Prostate gland (tissue), 2 donors: ENCODE results near the gene ANAPC1. TPM values are rescaled to one million over a fixed set of nuclear protein-coding genes. Genes with fewer than 3 reads are reported as not detected.
"Not testable (repeated sequence)": the region's sequence is repeated elsewhere in the genome, so short reads cannot be mapped to it uniquely, and the experiment has no call there.

Source experiments
- DNase-seq: peaks from one replicate; pipeline ENCODE4 v3.0.0-alpha.2; 2019; ENCODE audit warnings: low spot score
- H3K27ac ChIP-seq, 2 donors: fragments of 200-600 bp; sonication (generic); 2 replicates each; pipeline ENCODE4 v1.5.1; 2017 to 2019
- H3K27me3 ChIP-seq: fragments of 200-600 bp; sonication (generic); replicated peaks from 2 replicates; pipeline ENCODE4 v1.5.1; 2019; ENCODE audit not compliant: insufficient read depth
- H3K36me3 ChIP-seq, 2 donors: fragments of 200-600 bp; sonication (generic); 1 replicate in 1 of 2; 2 replicates in 1 of 2; pipeline versions ENCODE4 v1.5.1 to v1.8.1; 2017 to 2019
- H3K4me1 ChIP-seq: fragments of 200-600 bp; sonication (generic); replicated peaks from 2 replicates; pipeline ENCODE4 v1.5.1; 2019
- H3K4me3 ChIP-seq, 2 donors: fragments of 200-600 bp; sonication (generic); 2 replicates each; pipeline ENCODE4 v1.5.1; 2017 to 2019
- H3K9me3 ChIP-seq: fragments of 200-600 bp; sonication (generic); 2 replicates; pipeline ENCODE4 v1.5.1; 2017
- POLR2AphosphoS5 ChIP-seq: sonication (generic); formaldehyde crosslinking; IDR thresholded peaks from one replicate; pipeline ENCODE4 v1.6.1; 2017; ENCODE audit warnings: antibody characterized with exemption
- WGBS: methylation state at CpG from one replicate; pipeline ENCODE4 v1.1.5; 2018; 5-methylcytosine and 5-hydroxymethylcytosine counted together
- intact Hi-C: fragments of 100-400 bp; cut with DNase I; formaldehyde crosslinking; loops from one replicate; pipeline ENCODE4 v1.14.2; 2022
- total RNA-seq, 2 donors: library from RNA; depleted of rRNA; stranded (reverse); fragments of >200 nt; gene quantifications; one replicate each; pipeline ENCODE4 v1.1.0, GENCODE V29; 2016
- TF ChIP-seq, protein P1 (sequence below), 4 experiments: fragments of 200-600 bp in 2 of 4; fragments of 450-650 bp in 2 of 4; sonication (generic) in 2 of 4; IDR thresholded peaks; 1 replicate in 3 of 4; 2 replicates in 1 of 4; pipeline ENCODE4 v1.5.1; 2016 to 2019; ENCODE audit warnings: antibody characterized with exemption in 4 of 4, mild to moderate bottlenecking in 2 of 4, moderate library complexity in 2 of 4

Gene ANAPC1
- total RNA-seq, 2 donors from 2014 or later, result 48.6 to 49.7 TPM

DNA sequence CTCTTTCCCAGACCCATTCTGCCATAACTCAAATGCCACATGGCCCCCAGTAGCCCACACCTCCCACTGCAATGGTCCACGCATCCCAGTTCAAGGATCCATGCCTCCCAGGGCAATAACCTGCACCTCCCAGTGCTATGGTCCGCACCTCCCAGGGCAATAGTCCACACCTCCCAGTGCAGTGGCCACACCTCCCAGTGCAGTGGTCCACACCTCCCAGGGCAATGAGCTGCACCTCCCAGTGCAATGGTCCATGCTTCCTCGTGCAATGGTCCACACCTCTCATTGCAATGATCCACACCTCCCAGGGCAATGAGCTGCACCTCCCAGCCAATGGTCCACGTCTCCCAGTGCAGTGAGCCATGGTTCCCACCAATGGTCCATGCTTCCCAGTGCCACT, 135.6 kb downstream of the ANAPC1 start:
- H3K4me1 ChIP-seq, H3K9me3 ChIP-seq, DNase-seq, intact Hi-C loops, H3K4me3 ChIP-seq, H3K27me3 ChIP-seq, H3K36me3 ChIP-seq, H3K27ac ChIP-seq: not testable (repeated sequence)
- WGBS, result 95% methylated on average over 2 of the region's 4 CpGs

DNA sequence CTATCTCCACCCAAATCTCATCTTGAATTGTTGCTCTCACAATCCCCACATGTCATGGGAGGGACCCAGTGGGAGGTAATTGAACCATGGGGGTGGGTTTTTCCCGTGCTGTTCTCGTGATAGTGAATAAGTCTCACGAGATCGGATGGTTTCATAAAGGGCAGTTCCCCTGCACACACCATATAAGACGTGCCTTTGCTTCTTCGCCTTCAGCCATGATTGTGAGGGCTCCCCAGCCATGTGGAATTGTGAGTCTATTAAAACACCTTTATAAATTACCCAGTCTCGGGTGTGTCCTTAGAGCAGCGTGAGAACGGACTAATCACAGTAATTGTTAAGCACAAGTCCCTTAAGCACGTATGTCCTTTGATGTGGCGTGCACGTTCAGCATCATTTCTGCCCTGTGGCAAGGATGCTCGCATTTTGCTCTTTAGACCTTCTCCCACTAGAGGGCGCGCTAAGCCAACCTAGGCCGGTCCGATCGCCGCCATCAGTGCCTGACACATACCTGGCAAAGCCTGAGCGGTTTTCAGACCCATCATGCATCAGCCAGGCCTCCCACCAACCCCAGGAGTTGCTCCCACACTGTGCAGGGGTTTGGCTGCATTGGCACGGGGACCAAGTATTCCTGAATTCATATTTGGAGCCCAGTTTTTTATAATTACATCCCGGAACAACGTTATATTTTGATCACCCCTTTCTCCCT, 136.4 kb downstream of the ANAPC1 start:
- H3K4me1 ChIP-seq, H3K27me3 ChIP-seq, H3K27ac ChIP-seq, H3K9me3 ChIP-seq, H3K36me3 ChIP-seq, H3K4me3 ChIP-seq, intact Hi-C loops: not testable (repeated sequence)
- TF ChIP-seq, protein P1, sequence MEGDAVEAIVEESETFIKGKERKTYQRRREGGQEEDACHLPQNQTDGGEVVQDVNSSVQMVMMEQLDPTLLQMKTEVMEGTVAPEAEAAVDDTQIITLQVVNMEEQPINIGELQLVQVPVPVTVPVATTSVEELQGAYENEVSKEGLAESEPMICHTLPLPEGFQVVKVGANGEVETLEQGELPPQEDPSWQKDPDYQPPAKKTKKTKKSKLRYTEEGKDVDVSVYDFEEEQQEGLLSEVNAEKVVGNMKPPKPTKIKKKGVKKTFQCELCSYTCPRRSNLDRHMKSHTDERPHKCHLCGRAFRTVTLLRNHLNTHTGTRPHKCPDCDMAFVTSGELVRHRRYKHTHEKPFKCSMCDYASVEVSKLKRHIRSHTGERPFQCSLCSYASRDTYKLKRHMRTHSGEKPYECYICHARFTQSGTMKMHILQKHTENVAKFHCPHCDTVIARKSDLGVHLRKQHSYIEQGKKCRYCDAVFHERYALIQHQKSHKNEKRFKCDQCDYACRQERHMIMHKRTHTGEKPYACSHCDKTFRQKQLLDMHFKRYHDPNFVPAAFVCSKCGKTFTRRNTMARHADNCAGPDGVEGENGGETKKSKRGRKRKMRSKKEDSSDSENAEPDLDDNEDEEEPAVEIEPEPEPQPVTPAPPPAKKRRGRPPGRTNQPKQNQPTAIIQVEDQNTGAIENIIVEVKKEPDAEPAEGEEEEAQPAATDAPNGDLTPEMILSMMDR (IDR thresholded peaks at IDR 0.05), result peak; percentile 16 to 61 (median 22)
- DNase-seq, result peak; percentile 73
- 37% methylated on average over 5 of the region's 23 CpGs for WGBS

DNA sequence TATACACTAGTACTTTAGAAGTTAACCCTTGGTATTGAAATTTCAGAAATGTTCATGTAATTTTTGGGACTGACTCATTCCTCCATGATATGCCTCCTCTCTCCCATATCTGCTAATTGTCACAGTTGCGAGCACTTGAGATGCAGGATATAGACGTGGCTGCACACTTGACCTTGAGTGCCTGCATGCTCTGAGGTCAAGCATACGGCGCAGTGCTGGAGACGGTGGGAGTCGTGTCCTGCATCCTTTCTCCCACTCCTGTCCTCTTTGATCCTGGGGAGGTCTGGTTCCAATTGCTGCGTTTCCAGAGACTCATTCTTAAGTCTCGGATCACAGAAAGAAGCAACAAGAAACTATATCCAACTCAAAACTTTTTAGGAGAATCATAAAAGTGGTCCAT, 139.2 kb downstream of the ANAPC1 start:
- DNase-seq, H3K27ac ChIP-seq, H3K9me3 ChIP-seq, H3K4me1 ChIP-seq, intact Hi-C loops, H3K36me3 ChIP-seq, H3K27me3 ChIP-seq, H3K4me3 ChIP-seq: not testable (repeated sequence)
- WGBS, result 86% methylated on average over 8 of the region's 8 CpGs

DNA sequence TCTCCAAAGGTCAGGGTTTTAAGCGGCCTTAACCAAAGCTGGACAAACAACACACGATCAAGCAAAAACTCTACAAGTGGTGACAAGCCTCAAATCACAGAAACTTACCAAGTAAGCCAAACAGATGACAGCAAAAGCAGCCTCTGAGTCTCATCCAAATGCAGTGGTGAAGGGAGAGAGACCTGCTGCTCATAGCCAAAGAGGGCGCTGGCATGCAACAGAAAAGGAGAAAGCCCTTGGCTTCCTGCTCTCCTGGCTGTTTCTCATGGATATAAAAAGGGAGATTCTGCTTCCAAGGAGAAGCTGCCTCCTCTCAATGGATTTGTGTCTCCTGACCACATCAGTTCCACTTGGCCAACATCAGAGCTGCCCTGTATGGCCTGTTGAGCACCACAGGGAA, 142.5 kb downstream of the ANAPC1 start:
- H3K9me3 ChIP-seq, H3K27me3 ChIP-seq, intact Hi-C loops: not testable (repeated sequence)

DNA sequence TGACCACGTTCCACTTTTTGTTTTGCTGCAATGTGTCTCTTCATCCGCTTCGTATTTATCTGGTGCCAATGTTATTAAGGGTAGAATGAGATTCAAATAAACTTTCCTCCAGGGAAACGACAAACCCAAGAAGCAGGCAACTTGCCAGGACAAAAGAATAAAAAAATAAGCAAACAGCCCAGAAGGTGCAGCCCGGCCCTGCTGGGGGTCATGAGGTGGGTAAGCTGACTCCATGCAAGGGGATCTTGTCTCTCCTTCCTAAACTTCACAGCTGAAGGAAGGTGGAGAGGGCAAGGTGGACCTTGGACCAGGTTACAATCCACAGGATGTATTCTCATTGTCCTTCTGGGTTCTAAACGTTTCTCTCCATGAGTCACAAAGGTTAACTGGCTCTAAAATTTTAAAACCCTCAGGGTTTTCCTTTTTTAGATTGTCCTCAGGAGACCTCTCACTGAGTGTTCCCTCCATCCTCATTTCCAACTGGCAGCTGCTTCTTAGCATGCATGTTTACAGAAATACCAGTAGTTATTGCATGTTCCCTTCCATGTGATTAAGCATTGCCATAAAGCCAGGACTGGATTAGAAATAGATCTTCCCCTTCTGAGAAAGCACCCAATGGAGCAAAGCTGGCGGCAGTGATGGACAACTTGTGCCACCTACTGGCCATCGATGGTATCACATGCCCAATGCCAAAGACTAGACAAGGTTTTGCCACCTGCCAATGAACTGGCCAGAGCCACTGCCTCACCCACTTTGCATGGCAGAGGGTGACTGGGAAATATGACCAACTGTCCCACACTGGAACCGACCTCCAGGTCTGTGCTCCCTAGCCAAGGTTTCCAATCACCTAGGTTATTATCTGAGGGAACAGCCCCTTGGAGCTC, 147.9 kb downstream of the ANAPC1 start:
- 6% methylated on average over 6 of the region's 9 CpGs for WGBS
- H3K4me1 ChIP-seq, intact Hi-C loops, H3K9me3 ChIP-seq, H3K36me3 ChIP-seq, H3K27me3 ChIP-seq, H3K4me3 ChIP-seq: not testable (repeated sequence)
- peak overlapping the region in 1 of 2 donors; percentile 19 for H3K27ac ChIP-seq
- TF ChIP-seq, protein P1 (IDR thresholded peaks at IDR 0.05), result peak in 2 of 4 experiments; percentile 66 to 71
- peak; percentile 74 for TF ChIP-seq POLR2AphosphoS5
- DNase-seq, result peak; percentile 40

More for the DNA sequence above, 142.5 kb downstream of the ANAPC1 start:
- H3K4me1 ChIP-seq, DNase-seq, H3K4me3 ChIP-seq, H3K27ac ChIP-seq, H3K36me3 ChIP-seq: not testable (repeated sequence)
- 38% methylated on average over 2 of the region's 3 CpGs for WGBS

DNA sequence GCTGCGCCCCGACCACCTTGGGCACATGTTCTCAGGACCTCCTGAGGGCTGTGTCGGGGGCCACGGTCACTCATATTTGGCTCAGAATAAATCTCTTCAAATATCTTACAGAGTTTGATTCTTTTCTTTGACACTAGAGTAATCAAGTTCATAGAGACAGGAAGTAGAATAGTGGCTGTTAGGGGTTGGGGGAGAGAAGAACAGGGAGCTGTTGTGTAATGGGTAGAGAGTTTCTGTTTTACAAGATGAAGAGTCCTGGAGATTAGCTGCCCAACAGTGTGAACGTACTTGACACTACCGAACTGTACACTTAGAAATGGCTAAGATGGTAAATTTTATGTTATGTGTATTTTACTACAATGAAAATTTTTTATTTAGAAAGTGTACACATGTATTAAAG, 148.6 kb downstream of the ANAPC1 start:
- peak overlapping the region in 1 of 2 donors; percentile 19 for H3K27ac ChIP-seq
- H3K4me1 ChIP-seq, intact Hi-C loops, DNase-seq, H3K36me3 ChIP-seq, H3K27me3 ChIP-seq, H3K9me3 ChIP-seq, H3K4me3 ChIP-seq: not testable (repeated sequence)
- 97% methylated on average over 4 of the region's 6 CpGs for WGBS

DNA sequence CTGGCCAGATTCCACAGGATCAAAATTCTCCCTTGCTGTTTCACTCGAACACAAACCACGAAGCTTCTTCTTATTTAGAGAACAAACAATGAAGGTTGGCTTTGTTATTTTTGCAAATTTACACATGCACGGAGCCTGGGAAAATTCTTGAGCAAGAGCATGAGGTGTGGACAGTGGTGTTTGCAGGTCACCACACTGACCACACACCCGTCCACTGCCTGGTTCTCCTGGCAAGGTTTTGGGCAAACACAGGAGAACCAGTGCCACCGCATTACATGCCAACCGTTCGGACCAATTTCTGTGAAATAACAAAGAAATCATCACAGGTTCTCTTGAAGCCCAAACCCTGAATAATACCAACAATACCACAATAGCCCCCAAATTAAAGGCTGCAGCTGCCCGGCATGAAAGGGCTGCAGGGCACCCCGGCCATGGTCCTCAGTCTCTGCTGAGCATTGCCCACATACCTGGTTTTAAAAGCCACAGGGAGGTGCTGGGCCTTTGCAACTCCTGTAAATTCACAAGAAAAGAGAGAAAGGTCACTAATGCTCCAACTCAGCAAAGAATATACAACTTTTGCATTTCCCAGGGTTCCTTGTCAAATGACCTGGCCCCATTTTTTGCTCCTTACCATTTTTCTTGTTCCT, 154.1 kb downstream of the ANAPC1 start:
- intact Hi-C loops, H3K27ac ChIP-seq, H3K4me1 ChIP-seq, H3K36me3 ChIP-seq, H3K4me3 ChIP-seq, H3K9me3 ChIP-seq, H3K27me3 ChIP-seq, DNase-seq: not testable (repeated sequence)
- WGBS, result no CpG with 5 or more reads among the region's 9 CpGs

DNA sequence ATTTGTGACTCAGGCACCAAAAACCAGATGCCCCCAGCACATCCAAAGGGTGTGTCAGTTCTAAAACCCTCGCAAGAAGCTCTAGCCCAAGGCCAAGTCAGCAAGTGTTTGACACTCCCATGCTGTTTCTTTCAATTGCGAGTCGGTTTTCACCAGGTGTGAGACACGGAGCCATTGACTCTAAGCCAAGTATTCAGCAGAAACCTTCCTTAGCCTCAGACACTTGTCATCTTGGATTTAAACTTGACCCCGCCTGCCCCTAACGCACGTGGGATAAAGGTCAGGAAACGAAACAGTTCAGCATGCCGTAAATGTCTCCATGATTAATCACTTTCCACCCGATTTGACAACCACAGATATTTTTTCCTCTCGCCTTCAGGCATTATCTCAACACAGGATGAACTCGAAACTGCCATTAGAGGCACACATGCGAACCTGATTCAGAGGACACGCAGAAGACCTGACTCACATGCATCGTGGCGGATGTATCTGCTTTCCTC, 156.3 kb downstream of the ANAPC1 start:
- WGBS, result 42% methylated on average over 10 of the region's 16 CpGs
- H3K27ac ChIP-seq, H3K4me1 ChIP-seq, DNase-seq, H3K4me3 ChIP-seq, H3K9me3 ChIP-seq, H3K36me3 ChIP-seq, H3K27me3 ChIP-seq, intact Hi-C loops: not testable (repeated sequence)

DNA sequence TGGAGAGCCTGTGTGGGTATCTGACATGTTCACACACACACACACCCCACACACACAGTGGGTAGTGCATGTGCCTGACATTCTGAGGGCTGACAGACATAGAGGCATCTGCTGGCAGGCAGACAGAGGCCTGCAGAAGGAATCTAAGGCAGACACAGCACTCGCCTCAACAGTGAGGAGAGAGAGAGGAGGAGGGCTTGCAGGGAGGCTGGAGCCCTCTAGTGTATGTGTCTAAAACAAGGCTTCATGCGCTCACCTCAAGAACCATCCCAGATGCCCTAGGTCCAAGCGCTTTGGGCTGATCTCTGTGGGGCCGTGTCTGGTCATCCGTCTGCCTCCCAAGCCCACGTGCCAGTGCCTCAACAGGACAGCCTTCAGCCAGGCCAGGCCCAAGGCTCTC, 158.3 kb downstream of the ANAPC1 start:
- intact Hi-C loops, DNase-seq, H3K36me3 ChIP-seq, H3K9me3 ChIP-seq, H3K27me3 ChIP-seq, H3K4me1 ChIP-seq, H3K4me3 ChIP-seq, H3K27ac ChIP-seq: not testable (repeated sequence)
- WGBS, result 88% methylated on average over 6 of the region's 6 CpGs

DNA sequence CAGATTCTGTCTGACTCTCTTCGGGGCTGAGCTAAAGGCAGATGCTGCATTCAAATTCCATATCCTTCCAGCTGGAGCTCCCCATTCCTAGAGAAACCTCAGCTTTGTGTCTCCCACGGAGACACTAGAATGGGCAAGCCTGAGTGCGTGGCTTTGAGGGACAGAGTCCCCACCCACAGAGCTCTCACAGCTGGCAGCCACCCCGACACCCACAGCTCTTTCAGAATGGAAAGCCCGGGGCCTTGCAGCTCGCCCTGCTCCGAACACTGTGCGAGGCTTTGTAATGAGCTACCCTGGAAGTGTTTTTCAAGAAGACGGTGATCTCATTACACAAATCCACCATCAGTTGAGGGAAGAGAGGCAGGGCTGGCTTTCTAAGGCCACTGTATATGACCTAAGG, 164.4 kb downstream of the ANAPC1 start:
- H3K36me3 ChIP-seq, intact Hi-C loops, H3K9me3 ChIP-seq, H3K27me3 ChIP-seq, DNase-seq, H3K4me1 ChIP-seq, H3K4me3 ChIP-seq, H3K27ac ChIP-seq: not testable (repeated sequence)
- WGBS, result 82% methylated on average over 9 of the region's 9 CpGs
